Central memory CD8-positive, alpha-beta T cell (primary cell): ENCODE results near the gene TAS2R39.
A peak's percentile ranks its signal among the peaks of the same experiment; 100 is the strongest.
"Not testable (repeated sequence)": the region's sequence is repeated elsewhere in the genome, so short reads cannot be mapped to it uniquely, and the experiment has no call there.

Experiments
- ATAC-seq: fragments of 150-1000 bp; cut with Tn5 transposase; replicated peaks from 2 replicates; pipeline ENCODE4 v1.10.0; 2022; ENCODE audit warnings: mild to moderate bottlenecking, moderate FRiP score, moderate number of reproducible peaks; ENCODE audit not compliant: poor library complexity, severe bottlenecking; ENCODE audit errors: extremely low read depth
- DNase-seq, 2 donors: peaks; one replicate each; pipeline ENCODE4 v3.0.0; 2021; ENCODE audit warnings: low spot score in 2 of 2
- H3K27ac Mint-ChIP-seq: one replicate; pipeline ENCODE4 v1.8.0; 2022; ENCODE audit warnings: low read depth, mild to moderate bottlenecking, moderate library complexity, mixed read lengths
- H3K27me3 Mint-ChIP-seq: one replicate; pipeline ENCODE4 v1.8.0; 2022; ENCODE audit warnings: mixed read lengths
- H3K36me3 Mint-ChIP-seq: one replicate; pipeline ENCODE4 v1.8.0; 2022; ENCODE audit warnings: mild to moderate bottlenecking, moderate library complexity, mixed read lengths; ENCODE audit not compliant: insufficient read depth
- H3K4me1 Mint-ChIP-seq: one replicate; pipeline ENCODE4 v1.8.0; 2022; ENCODE audit warnings: mixed read lengths
- H3K4me3 Mint-ChIP-seq: one replicate; pipeline ENCODE4 v1.8.0; 2022; ENCODE audit warnings: mild to moderate bottlenecking, moderate library complexity, mixed read lengths
- H3K9me3 Mint-ChIP-seq: one replicate; pipeline ENCODE4 v1.8.0; 2022; ENCODE audit warnings: mixed read lengths

The TAS2R39 gene

GRCh38 chr7:143183024-143183423 is at the start of gene TAS2R39:
TSS of gene TAS2R39 (plus strand) at chr7:143183419. CDS start at chr7:143183419, 0 bp downstream.
- peaks cover 73% of the 10 kb centered on the region for H3K27me3 Mint-ChIP-seq
- no peak for DNase-seq
- H3K27ac Mint-ChIP-seq = no peak within 1 kb of the TSS
- no peaks in the 10 kb centered on the region for H3K4me1 Mint-ChIP-seq
- no peaks in the 10 kb centered on the region for H3K36me3 Mint-ChIP-seq
- H3K4me3 Mint-ChIP-seq = no peak within 1 kb of the TSS
- ATAC-seq = no peak
- H3K9me3 Mint-ChIP-seq = peaks cover 4% of the 10 kb centered on the region

GRCh38 chr7:143147070-143147469 is 36.1 kb upstream of the TAS2R39 start:
- H3K27ac Mint-ChIP-seq = no peak overlapping the region
- peaks cover 5% of the 10 kb centered on the region for H3K9me3 Mint-ChIP-seq
- H3K4me1 Mint-ChIP-seq = no peaks in the 10 kb centered on the region
- ATAC-seq = no peak
- no peak for DNase-seq
- H3K27me3 Mint-ChIP-seq = peaks cover 21% of the 10 kb centered on the region
- no peak overlapping the region for H3K4me3 Mint-ChIP-seq
- H3K36me3 Mint-ChIP-seq = no peaks in the 10 kb centered on the region

- Mint-ChIP-seq H3K4me3 (no peak overlapping the region), H3K4me1 (no peaks in the 10 kb centered on the region), H3K9me3 (peaks cover 5% of the 10 kb centered on the region), H3K27me3 (peaks cover 21% of the 10 kb centered on the region), H3K27ac (no peak overlapping the region), H3K36me3 (no peaks in the 10 kb centered on the region)
- ATAC-seq (no peak), DNase-seq (no peak)
Measured at GRCh38 chr7:143148050-143148449, 35.2 kb upstream of the TAS2R39 start.

- H3K27ac Mint-ChIP-seq = no peak overlapping the region
- ATAC-seq (no peak), DNase-seq (no peak)
- H3K9me3 Mint-ChIP-seq = peaks cover 5% of the 10 kb centered on the region
- H3K4me1 Mint-ChIP-seq = no peaks in the 10 kb centered on the region
- peaks cover 21% of the 10 kb centered on the region for H3K27me3 Mint-ChIP-seq
- no peak overlapping the region for H3K4me3 Mint-ChIP-seq
- H3K36me3 Mint-ChIP-seq = no peaks in the 10 kb centered on the region
Measured at GRCh38 chr7:143148651-143149050, 34.6 kb upstream of the TAS2R39 start.

- not testable (repeated sequence) for H3K27ac Mint-ChIP-seq, ATAC-seq, H3K4me3 Mint-ChIP-seq, DNase-seq, H3K4me1 Mint-ChIP-seq, H3K36me3 Mint-ChIP-seq, H3K9me3 Mint-ChIP-seq
- H3K27me3 Mint-ChIP-seq = peaks cover 19% of the 10 kb centered on the region
Measured at GRCh38 chr7:143150696-143151095, 32.5 kb upstream of the TAS2R39 start.

GRCh38 chr7:143158617-143159016 is 24.6 kb upstream of the TAS2R39 start:
- not testable (repeated sequence) for H3K4me3 Mint-ChIP-seq, H3K27ac Mint-ChIP-seq, DNase-seq, ATAC-seq, H3K27me3 Mint-ChIP-seq, H3K4me1 Mint-ChIP-seq, H3K9me3 Mint-ChIP-seq, H3K36me3 Mint-ChIP-seq

GRCh38 chr7:143171697-143172096 is 11.5 kb upstream of the TAS2R39 start:
- DNase-seq (no peak), ATAC-seq (no peak)
- H3K27me3 Mint-ChIP-seq = peaks cover 75% of the 10 kb centered on the region
- no peaks in the 10 kb centered on the region for H3K4me1 Mint-ChIP-seq
- no peaks in the 10 kb centered on the region for H3K36me3 Mint-ChIP-seq
- H3K27ac Mint-ChIP-seq = no peak overlapping the region
- no peaks in the 10 kb centered on the region for H3K9me3 Mint-ChIP-seq
- no peak overlapping the region for H3K4me3 Mint-ChIP-seq

- Mint-ChIP-seq H3K9me3 (peaks cover 2% of the 10 kb centered on the region), H3K36me3 (no peaks in the 10 kb centered on the region), H3K4me1 (no peaks in the 10 kb centered on the region), H3K4me3 (no peak overlapping the region), H3K27me3 (peaks cover 69% of the 10 kb centered on the region), H3K27ac (no peak overlapping the region)
- ATAC-seq (no peak), DNase-seq (no peak)
Measured at GRCh38 chr7:143172354-143172753, 10.9 kb upstream of the TAS2R39 start.

GRCh38 chr7:143176128-143176527 is 7.1 kb upstream of the TAS2R39 start:
- Mint-ChIP-seq H3K36me3 (no peaks in the 10 kb centered on the region), H3K27ac (no peak overlapping the region), H3K4me3 (no peak overlapping the region), H3K4me1 (no peaks in the 10 kb centered on the region), H3K9me3 (peaks cover 13% of the 10 kb centered on the region), H3K27me3 (peaks cover 59% of the 10 kb centered on the region)
- DNase-seq = no peak
- ATAC-seq = no peak

- H3K27me3 Mint-ChIP-seq = peaks cover 54% of the 10 kb centered on the region
- ATAC-seq = no peak
- peaks cover 13% of the 10 kb centered on the region for H3K9me3 Mint-ChIP-seq
Measured at GRCh38 chr7:143177374-143178119, 5.7 kb upstream of the TAS2R39 start.

GRCh38 chr7:143180771-143181170 is 2.4 kb upstream of the TAS2R39 start:
- Mint-ChIP-seq H3K9me3 (peaks cover 13% of the 10 kb centered on the region), H3K27me3 (peaks cover 59% of the 10 kb centered on the region)
- DNase-seq, H3K27ac Mint-ChIP-seq, H3K4me1 Mint-ChIP-seq, H3K36me3 Mint-ChIP-seq, ATAC-seq, H3K4me3 Mint-ChIP-seq: not testable (repeated sequence)

More at GRCh38 chr7:143177374-143178119, 5.7 kb upstream of the TAS2R39 start:
- no peaks in the 10 kb centered on the region for H3K36me3 Mint-ChIP-seq
- no peak overlapping the region for H3K27ac Mint-ChIP-seq
- no peak overlapping the region for H3K4me3 Mint-ChIP-seq
- DNase-seq = no peak
- no peaks in the 10 kb centered on the region for H3K4me1 Mint-ChIP-seq

- peaks cover 65% of the 10 kb centered on the region for H3K27me3 Mint-ChIP-seq
- no peaks in the 10 kb centered on the region for H3K4me1 Mint-ChIP-seq
- DNase-seq (no peak), ATAC-seq (peak; percentile 28)
- H3K4me3 Mint-ChIP-seq = no peak overlapping the region
- H3K36me3 Mint-ChIP-seq = no peaks in the 10 kb centered on the region
- peaks cover 13% of the 10 kb centered on the region for H3K9me3 Mint-ChIP-seq
- H3K27ac Mint-ChIP-seq = no peak overlapping the region
Measured at GRCh38 chr7:143181349-143181748, 1.9 kb upstream of the TAS2R39 start.

- DNase-seq (no peak), ATAC-seq (no peak)
- no peaks in the 10 kb centered on the region for H3K9me3 Mint-ChIP-seq
- no peak overlapping the region for H3K4me3 Mint-ChIP-seq
- no peak overlapping the region for H3K27ac Mint-ChIP-seq
- peaks cover 51% of the 10 kb centered on the region for H3K27me3 Mint-ChIP-seq
- no peaks in the 10 kb centered on the region for H3K36me3 Mint-ChIP-seq
- no peaks in the 10 kb centered on the region for H3K4me1 Mint-ChIP-seq
Measured at GRCh38 chr7:143185551-143185950, 2.3 kb downstream of the TAS2R39 start.
